ENCODE results near the gene TP53I13. TPM values are rescaled to one million over a fixed set of nuclear protein-coding genes. Genes with fewer than 3 reads are reported as not detected.

Gene TP53I13
- total RNA-seq, 6 experiments from 2014 or later = 31.3 to 36.6 (median 35.3) TPM

DNA sequence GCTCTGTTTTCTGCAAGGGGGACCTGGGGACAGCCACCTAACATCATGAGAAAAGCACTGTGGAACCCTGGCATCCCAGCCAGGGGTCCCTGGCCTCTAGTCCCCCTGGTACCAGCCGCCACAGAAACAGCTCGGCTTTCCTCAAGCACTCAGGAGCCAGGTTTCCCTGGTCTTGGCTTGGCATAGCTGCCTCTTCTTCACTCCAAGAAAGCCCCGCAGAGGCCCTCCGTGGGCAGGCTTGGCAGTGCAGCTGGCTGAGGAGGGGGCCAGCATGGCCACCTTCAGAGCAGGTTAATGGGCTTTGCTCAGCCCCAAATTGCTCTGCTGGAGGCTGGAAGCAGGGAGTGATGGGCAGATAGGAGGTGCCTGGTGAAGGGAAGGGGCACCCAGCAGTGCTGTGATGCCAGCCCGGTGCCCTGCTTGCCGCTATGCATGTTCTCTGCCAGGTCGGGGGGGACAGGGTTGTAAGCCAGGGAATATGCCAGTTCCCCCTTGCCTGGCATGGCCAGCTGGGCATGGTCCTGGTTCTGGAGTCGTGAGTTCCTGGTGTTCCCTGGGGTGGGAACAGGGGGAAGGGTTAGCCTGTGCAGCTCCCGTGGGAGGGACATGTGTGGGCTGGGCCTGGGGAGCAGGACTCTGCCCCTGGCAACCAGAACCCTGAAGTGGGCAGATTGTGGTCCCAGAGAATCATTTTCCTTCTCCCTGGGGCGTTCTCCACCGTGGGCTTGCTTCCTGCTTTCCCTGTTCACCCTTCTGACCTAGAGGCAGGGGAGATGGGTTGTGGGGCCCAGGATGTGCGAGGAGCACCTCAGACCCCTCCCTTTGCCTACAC lies 27.7 kb downstream of the TP53I13 start:
- TF ChIP-seq, protein P1, sequence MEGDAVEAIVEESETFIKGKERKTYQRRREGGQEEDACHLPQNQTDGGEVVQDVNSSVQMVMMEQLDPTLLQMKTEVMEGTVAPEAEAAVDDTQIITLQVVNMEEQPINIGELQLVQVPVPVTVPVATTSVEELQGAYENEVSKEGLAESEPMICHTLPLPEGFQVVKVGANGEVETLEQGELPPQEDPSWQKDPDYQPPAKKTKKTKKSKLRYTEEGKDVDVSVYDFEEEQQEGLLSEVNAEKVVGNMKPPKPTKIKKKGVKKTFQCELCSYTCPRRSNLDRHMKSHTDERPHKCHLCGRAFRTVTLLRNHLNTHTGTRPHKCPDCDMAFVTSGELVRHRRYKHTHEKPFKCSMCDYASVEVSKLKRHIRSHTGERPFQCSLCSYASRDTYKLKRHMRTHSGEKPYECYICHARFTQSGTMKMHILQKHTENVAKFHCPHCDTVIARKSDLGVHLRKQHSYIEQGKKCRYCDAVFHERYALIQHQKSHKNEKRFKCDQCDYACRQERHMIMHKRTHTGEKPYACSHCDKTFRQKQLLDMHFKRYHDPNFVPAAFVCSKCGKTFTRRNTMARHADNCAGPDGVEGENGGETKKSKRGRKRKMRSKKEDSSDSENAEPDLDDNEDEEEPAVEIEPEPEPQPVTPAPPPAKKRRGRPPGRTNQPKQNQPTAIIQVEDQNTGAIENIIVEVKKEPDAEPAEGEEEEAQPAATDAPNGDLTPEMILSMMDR (IDR thresholded peaks at IDR 0.05) = no peak
- Mint-ChIP-seq H3K9me3 (no peaks in the 10 kb centered on the region), H3K27ac (no peak overlapping the region), H3K36me3 (ENCODE audit: low read depth) (no peaks in the 10 kb centered on the region), H3K27me3 (ENCODE audit: insufficient read depth) (peaks cover 8% of the 10 kb centered on the region; the same call in 1 of the 2 replicates), H3K4me1 (ENCODE audit: low read depth) (peaks cover 24% of the 10 kb centered on the region), H3K4me3 (no peak overlapping the region)
- DNase-seq = no peak

DNA sequence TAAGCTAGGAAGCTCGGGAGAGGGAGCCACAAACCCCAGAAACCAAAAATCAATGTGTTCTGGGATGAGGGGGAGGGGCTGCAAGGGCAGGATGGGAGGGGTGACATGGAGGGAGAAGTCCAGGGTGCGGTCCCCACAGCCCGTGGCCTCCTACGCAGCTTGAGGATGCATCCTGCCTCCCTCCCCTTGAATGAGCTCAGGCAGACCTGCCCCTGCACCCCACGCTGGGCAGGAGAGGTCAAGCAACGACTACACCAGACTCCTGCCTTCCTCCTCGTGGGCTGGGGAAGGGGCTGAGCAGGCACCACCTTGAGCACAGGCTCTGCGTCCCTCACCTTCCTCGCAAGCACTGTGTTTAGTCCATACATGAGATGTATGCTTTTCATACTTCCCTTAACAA lies 28.3 kb downstream of the TP53I13 start:
- peaks cover 17% of the 10 kb centered on the region for H3K4me1 Mint-ChIP-seq (ENCODE audit: low read depth)
- TF ChIP-seq, protein P1 (IDR thresholded peaks at IDR 0.05) = no peak
- no peak for DNase-seq
- no peaks in the 10 kb centered on the region for H3K36me3 Mint-ChIP-seq (ENCODE audit: low read depth)
- no peaks in the 10 kb centered on the region for H3K9me3 Mint-ChIP-seq
- no peak overlapping the region for H3K4me3 Mint-ChIP-seq
- H3K27me3 Mint-ChIP-seq (ENCODE audit: insufficient read depth) = peaks cover 7% of the 10 kb centered on the region
- no peak overlapping the region for H3K27ac Mint-ChIP-seq

DNA sequence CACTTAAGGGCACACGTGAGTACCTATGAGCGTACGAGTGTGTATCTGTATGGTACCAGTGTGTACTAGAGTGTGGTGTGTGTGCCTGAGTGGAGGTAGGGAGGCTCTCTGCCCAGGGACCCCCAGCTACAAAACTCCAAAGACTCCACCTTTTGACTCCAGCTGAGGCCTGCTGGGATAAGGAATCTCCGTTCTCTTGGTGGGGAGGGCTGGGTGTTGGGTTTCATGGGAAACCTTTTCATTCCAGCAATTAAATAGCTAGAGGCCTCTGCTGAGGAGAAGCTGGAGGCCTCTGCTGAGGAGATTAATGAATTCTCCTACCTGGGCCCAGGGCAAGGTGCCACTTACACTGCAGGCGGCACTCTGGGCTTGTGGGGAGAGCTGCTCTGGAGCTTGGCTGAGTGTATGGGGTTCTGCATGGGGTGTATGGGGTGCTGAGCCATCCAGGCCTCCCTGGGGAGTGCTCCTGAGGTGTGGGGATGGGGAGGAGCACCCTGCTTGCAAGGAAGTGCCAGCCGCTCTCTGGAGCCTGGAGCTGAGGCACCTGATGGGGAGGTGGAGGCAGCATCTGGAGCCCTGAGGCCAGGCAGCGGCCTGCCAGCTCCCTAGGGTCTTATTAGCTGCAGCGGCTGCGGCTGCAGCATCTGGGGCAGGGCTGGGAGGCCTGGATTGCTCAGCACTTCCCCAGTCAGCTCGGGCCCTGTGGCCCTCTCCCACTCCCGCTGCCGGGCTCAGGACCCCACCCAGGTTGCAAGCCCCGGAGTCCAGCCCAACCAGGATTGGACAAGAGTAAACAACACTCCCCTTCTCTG lies 29.1 kb downstream of the TP53I13 start:
- no peaks in the 10 kb centered on the region for H3K9me3 Mint-ChIP-seq
- H3K36me3 Mint-ChIP-seq (ENCODE audit: low read depth) = no peaks in the 10 kb centered on the region
- H3K27me3 Mint-ChIP-seq (ENCODE audit: insufficient read depth) = peaks cover 6% of the 10 kb centered on the region
- peaks cover 10% of the 10 kb centered on the region; the same call in 1 of the 2 replicates for H3K4me1 Mint-ChIP-seq (ENCODE audit: low read depth)
- TF ChIP-seq, protein P1 (IDR thresholded peaks at IDR 0.05) = no peak
- no peak overlapping the region for H3K4me3 Mint-ChIP-seq
- no peak for DNase-seq
- no peak overlapping the region for H3K27ac Mint-ChIP-seq

DNA sequence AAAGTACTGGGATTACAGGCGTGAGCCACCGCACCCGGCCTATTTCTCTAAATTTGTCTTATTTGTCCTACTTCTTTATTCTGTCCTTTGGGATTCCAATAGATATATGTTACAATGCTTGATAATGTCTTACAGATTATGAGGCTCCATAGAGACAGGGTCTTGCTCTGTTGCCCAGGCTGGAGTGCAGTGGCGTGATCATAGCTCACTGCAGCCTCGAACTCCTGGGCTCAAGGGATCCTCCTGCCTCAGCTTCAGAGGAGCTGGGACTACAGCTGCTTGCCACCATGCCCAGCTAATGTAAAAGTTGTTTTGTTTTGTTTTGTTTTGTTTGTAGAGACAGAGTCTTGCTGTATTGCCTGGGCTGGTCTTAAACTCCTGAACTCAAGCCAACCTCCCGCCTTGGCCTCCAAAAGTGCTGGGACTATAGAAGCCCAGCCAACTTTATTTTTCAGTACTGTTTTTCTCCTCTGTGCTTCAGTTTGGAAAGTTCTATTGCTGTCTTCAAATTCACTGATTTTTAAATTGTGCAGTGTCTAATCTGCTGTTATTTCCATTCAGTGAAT lies 34.7 kb downstream of the TP53I13 start:
- Mint-ChIP-seq H3K27me3 (ENCODE audit: insufficient read depth) (peaks cover 9% of the 10 kb centered on the region), H3K9me3 (no peaks in the 10 kb centered on the region), H3K4me3 (no peak overlapping the region), H3K36me3 (ENCODE audit: low read depth) (no peaks in the 10 kb centered on the region), H3K27ac (no peak overlapping the region), H3K4me1 (ENCODE audit: low read depth) (no peaks in the 10 kb centered on the region)
- TF ChIP-seq, protein P1 (IDR thresholded peaks at IDR 0.05) = no peak
- no peak for DNase-seq

DNA sequence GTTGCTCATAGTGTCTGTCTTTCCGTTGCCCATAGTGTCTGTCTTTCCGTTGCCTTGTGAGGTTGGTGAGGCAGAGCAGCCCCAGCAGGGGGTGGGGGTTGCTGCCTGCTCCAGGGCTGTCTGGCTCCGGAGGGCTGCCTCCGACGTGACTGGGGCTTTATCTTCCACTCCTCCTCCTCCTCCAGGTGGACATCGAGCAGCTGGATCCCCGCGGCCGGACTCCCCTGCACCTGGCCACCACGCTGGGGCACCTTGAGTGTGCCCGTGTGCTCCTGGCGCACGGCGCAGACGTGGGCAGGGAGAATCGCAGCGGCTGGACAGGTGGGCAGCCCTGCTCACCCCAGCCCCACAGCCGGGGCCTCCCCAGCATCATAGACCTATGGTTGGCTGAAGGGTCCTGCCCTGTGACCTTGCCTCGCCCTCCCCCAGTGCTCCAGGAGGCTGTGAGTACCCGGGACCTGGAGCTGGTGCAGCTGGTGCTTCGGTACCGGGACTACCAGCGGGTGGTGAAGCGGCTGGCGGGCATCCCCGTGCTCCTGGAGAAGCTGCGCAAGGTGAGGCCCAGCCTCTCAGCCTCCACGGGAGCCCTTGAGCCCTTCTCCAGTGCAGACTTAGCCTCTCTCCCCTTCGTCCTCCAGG lies 39.2 kb downstream of the TP53I13 start:
- Mint-ChIP-seq H3K36me3 (ENCODE audit: low read depth) (no peaks in the 10 kb centered on the region), H3K27ac (no peak overlapping the region), H3K4me1 (ENCODE audit: low read depth) (no peaks in the 10 kb centered on the region), H3K9me3 (no peaks in the 10 kb centered on the region), H3K27me3 (ENCODE audit: insufficient read depth) (peaks cover 5% of the 10 kb centered on the region; the same call in 1 of the 2 replicates), H3K4me3 (no peak overlapping the region)
- TF ChIP-seq, protein P1 (IDR thresholded peaks at IDR 0.05) = no peak
- DNase-seq = no peak
